Urinary bladder (tissue), 2 donors: ENCODE data around the gene PRKCB. TPM values are rescaled to one million over a fixed set of nuclear protein-coding genes. Genes with fewer than 3 reads are reported as not detected.

Experiments used
- polyA plus RNA-seq: library from polyadenylated mRNA; stranded (reverse); fragments of 200-250 nt; gene quantifications from one replicate; pipeline ENCODE4 v1.2.3, GENCODE V29; 2013
- small RNA-seq: library from RNA; depleted of rRNA; stranded (forward); fragments of <200 nt; gene quantifications from one replicate; pipeline ENCODE3, GENCODE V24; 2014
- total RNA-seq: library from RNA; depleted of rRNA; stranded (reverse); fragments of >200 nt; gene quantifications from one replicate; pipeline ENCODE4 v1.2.3, GENCODE V29; 2014
- donor health status: healthy.

PRKCB gene
- total and polyA plus RNA-seq, 2 donors: 7.0 to 8.9 TPM

Small RNAs within 50 kb of the gene (small RNA-seq; reads per million reads assigned to genes)
- not detected for gene MIR1273H

Other genes with a start within 250 kb of the PRKCB start
- 76.7 TPM for gene NDUFAB1, start 239.7 kb upstream of the PRKCB start, total RNA-seq
- 171 TPM for gene NDUFAB1, start 239.7 kb upstream of the PRKCB start, polyA plus RNA-seq
- gene PALB2, start 194.7 kb upstream of the PRKCB start, total RNA-seq: 9.4 TPM
- 7.0 TPM for gene PALB2, start 194.7 kb upstream of the PRKCB start, polyA plus RNA-seq
- 36.3 TPM for gene DCTN5, start 194.5 kb upstream of the PRKCB start, total RNA-seq
- 35.2 TPM for gene DCTN5, start 194.5 kb upstream of the PRKCB start, polyA plus RNA-seq
- gene PLK1, start 157.1 kb upstream of the PRKCB start, total RNA-seq: 3.5 TPM
- gene PLK1, start 157.1 kb upstream of the PRKCB start, polyA plus RNA-seq: 1.3 TPM
- 2.0 TPM for gene ERN2, start 122.8 kb upstream of the PRKCB start, total RNA-seq
- 4.0 TPM for gene ERN2, start 122.8 kb upstream of the PRKCB start, polyA plus RNA-seq
- gene CHP2, start 81.0 kb upstream of the PRKCB start, total RNA-seq: 3.0 TPM
- gene CHP2, start 81.0 kb upstream of the PRKCB start, polyA plus RNA-seq: 3.4 TPM